OCI-LY7 (cell line): ENCODE measurements around the gene NACC2. TPM values are rescaled to one million over a fixed set of nuclear protein-coding genes. Genes with fewer than 3 reads are reported as not detected.

Source experiments
- BruUV-seq: library from RNA; stranded (reverse); fragments of 400-500 nt; replicated peaks from 2 replicates; lab custom pipeline; 2021; lab: Mats Ljungman, UMichigan
- CTCF ChIA-PET: fragments of 300-600 bp; sonication (Branson Sonifier 250); formaldehyde crosslinking; loops from one replicate; lab custom pipeline; 2022; ENCODE audit warnings: antibody characterized with exemption; ENCODE audit not compliant: unreplicated experiment; lab: Charles Lee
- POLR2A ChIA-PET: fragments of 300-600 bp; sonication (Branson Sonifier 250); formaldehyde crosslinking; loops from one replicate; lab custom pipeline; 2022; ENCODE audit warnings: antibody characterized with exemption; lab: Charles Lee
- DNase-seq: peaks from one replicate; pipeline ENCODE4 v3.0.0-alpha.2; 2015; ENCODE audit warnings: low spot score
- H2AFZ ChIP-seq: fragments of 200-600 bp; sonication (generic), shearing (Covaris generic); 2 replicates; pipeline ENCODE4 v1.6.1; 2014; ENCODE audit warnings: mild to moderate bottlenecking, antibody characterized with exemption, low read length, moderate library complexity
- H3K27ac ChIP-seq: fragments of 200-600 bp; sonication (generic); 2 replicates; pipeline ENCODE4 v1.5.1; 2014; ENCODE audit warnings: mixed run types, low read depth, mild to moderate bottlenecking, moderate library complexity, low read length, inconsistent platforms; ENCODE audit not compliant: poor library complexity, severe bottlenecking
- H3K36me3 ChIP-seq: fragments of 200-600 bp; sonication (generic); 2 replicates; pipeline ENCODE4 v1.6.1; 2014; ENCODE audit warnings: mild to moderate bottlenecking, antibody characterized with exemption, low read length, moderate library complexity, mixed read lengths; ENCODE audit not compliant: insufficient read depth
- H3K4me1 ChIP-seq: fragments of 200-600 bp; sonication (generic); 2 replicates; pipeline ENCODE4 v1.5.1; 2014; ENCODE audit warnings: mild to moderate bottlenecking, low read length; ENCODE audit not compliant: insufficient read depth, poor library complexity, severe bottlenecking
- H3K4me2 ChIP-seq: fragments of 200-600 bp; sonication (generic); 2 replicates; pipeline ENCODE4 v1.6.1; 2014; ENCODE audit warnings: mild to moderate bottlenecking, low read length
- H3K4me3 ChIP-seq: fragments of 200-600 bp; sonication (generic); 2 replicates; pipeline ENCODE4 v1.5.1; 2014; ENCODE audit warnings: mild to moderate bottlenecking, low read depth, low read length; ENCODE audit not compliant: poor library complexity, severe bottlenecking
- H3K79me2 ChIP-seq: fragments of 200-600 bp; sonication (generic); 2 replicates; pipeline ENCODE4 v1.6.1; 2016; ENCODE audit warnings: low read depth, mild to moderate bottlenecking, low read length, moderate library complexity, mixed read lengths; ENCODE audit not compliant: insufficient read depth
- H3K9me2 ChIP-seq: fragments of 200-600 bp; sonication (generic); 2 replicates; pipeline ENCODE4 v1.6.1; 2016; ENCODE audit warnings: mild to moderate bottlenecking, low read length, mixed read lengths; ENCODE audit not compliant: insufficient read depth
- H3K9me3 ChIP-seq: fragments of 200-600 bp; sonication (generic); 2 replicates; pipeline ENCODE4 v1.6.1; 2014; ENCODE audit warnings: mild to moderate bottlenecking, mixed run types, low read length, mixed read lengths
- H4K20me1 ChIP-seq: fragments of 200-600 bp; sonication (generic); 2 replicates; pipeline ENCODE4 v1.6.1; 2014; ENCODE audit warnings: mild to moderate bottlenecking, antibody characterized with exemption, low read length, moderate library complexity, mixed read lengths; ENCODE audit not compliant: insufficient read depth
- CTCF ChIP-seq: fragments of 200-600 bp; sonication (generic); conservative IDR thresholded peaks from 2 replicates; pipeline ENCODE4 v1.5.1; 2014; ENCODE audit warnings: mild to moderate bottlenecking, antibody characterized with exemption, low read length, moderate library complexity, mixed read lengths
- EZH2phosphoT487 ChIP-seq: fragments of 200-600 bp; sonication (generic); IDR thresholded peaks from 2 replicates; pipeline ENCODE4 v1.6.1; 2018; ENCODE audit warnings: low read depth, borderline replicate concordance, mild to moderate bottlenecking, mixed run types, antibody characterized with exemption, low read length, moderate library complexity, mixed read lengths
- intact Hi-C: fragments of 100-400 bp; cut with micrococcal nuclease; formaldehyde crosslinking; loops from one replicate; pipeline ENCODE4 v1.10.0; 2022; ENCODE audit not compliant: unreplicated experiment
- total RNA-seq, 2 experiments: library from RNA; depleted of rRNA in 1 of 2; stranded (reverse); fragments of >200 nt in 1 of 2; shearing (Covaris generic) in 1 of 2; gene quantifications; 2 replicates each; pipeline ENCODE4 v1.2.3, GENCODE V29; 2014 to 2022

The NACC2 gene
- total RNA-seq, 2 experiments from 2014 or later = 0.38 to 0.72 TPM

DNA sequence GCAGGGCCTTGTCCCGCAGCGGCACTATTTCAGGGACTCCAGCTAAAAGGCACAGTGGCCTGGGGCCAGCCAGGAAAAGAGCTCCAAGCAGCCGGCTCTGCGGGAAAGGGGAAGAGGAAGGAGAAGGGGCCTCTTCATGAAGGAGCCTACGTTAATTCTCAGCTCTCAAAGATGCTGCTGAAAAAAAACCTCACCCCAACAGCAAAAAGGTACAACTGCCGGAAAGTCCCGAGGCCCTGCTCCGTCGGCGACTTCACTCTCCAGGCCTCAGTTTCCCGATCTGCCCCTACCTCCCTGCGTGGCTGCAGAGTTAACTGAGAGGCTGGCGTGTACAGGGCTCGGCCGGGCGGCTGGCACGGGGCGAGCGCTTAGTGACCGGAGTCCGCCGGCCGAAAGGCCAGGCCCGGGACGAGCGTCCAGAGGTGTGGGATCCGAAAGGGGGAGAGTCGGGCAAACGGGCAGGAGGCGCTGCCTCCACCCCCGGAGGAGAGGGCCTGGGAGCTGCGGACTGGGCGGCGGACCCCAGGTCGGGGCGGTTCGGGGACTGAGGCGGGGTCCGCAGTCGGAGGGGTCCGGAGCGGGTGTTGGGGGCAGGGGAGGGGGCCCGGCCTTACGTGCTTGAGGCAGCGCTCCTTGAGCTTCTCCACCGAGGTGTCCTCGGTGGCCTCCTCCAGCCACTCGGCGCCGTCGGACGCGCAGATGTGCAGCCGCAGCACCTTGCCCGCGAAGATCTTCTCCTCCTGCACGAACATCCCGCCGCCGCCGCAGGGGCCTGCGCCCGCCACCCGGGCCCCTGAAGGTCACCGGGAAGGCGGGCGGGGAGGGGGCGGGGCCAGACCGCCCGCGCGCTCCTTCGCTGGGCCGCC lies 134.4 kb downstream of the NACC2 start:
- Histone ChIP-seq H3K79me2 (peaks cover 37% of the 10 kb centered on the region), H3K4me1 (peaks cover 34% of the 10 kb centered on the region), H4K20me1 (peaks cover 7% of the 10 kb centered on the region; the same call in 1 of the 2 replicates), H3K27ac (peak overlapping the region; percentile 9), H3K9me3 (no peaks in the 10 kb centered on the region), H3K4me2 (peak overlapping the region; percentile 95), H3K9me2 (no peaks in the 10 kb centered on the region), H3K36me3 (peaks cover 8% of the 10 kb centered on the region; the same call in 1 of the 2 replicates), H3K4me3 (peak overlapping the region; percentile 98), H2AFZ (peak overlapping the region; percentile 16; the same call in 1 of the 2 replicates)
- POLR2A ChIA-PET = interaction anchor here (1.2 kb wide), 1 partner anchor 13 kb away, joined by 5 read pairs; no protein-coding TSS in a partner anchor
- no peak for TF ChIP-seq CTCF
- TF ChIP-seq EZH2phosphoT487 = no peak
- CTCF ChIA-PET = no interaction called here
- no peak for DNase-seq
- intact Hi-C loops = loop anchor here (1.0 to 10.0 kb wide), 3 partner anchors 52 to 158 kb away; partner anchors contain the start of gene TMEM250
- BruUV-seq = no TSS peak

- Histone ChIP-seq H3K9me2 (no peaks in the 10 kb centered on the region), H2AFZ (no peak overlapping the region), H3K4me2 (peak overlapping the region; percentile 95), H3K9me3 (no peaks in the 10 kb centered on the region), H3K79me2 (peaks cover 37% of the 10 kb centered on the region), H3K4me3 (peak overlapping the region; percentile 98), H4K20me1 (peaks cover 7% of the 10 kb centered on the region; the same call in 1 of the 2 replicates), H3K36me3 (peaks cover 14% of the 10 kb centered on the region; the same call in 1 of the 2 replicates), H3K27ac (no peak overlapping the region), H3K4me1 (peaks cover 31% of the 10 kb centered on the region)
- POLR2A ChIA-PET = interaction anchor here (1.2 kb wide), 1 partner anchor 12 kb away, joined by 5 read pairs; no protein-coding TSS in a partner anchor
- TSS peak; percentile 53 for BruUV-seq
- intact Hi-C loops = loop anchor here (2.0 to 10.0 kb wide), 2 partner anchors 95 to 159 kb away; partner anchors contain the start of gene TMEM250
- no peak for DNase-seq
- CTCF ChIA-PET = no interaction called here
- TF ChIP-seq EZH2phosphoT487 (no peak), CTCF (no peak)
These were observed 135.3 kb downstream of the NACC2 start for GRCh38 chr9:135959814-135960213.
